PC-9 (cell line): ENCODE results near the gene GGACT. TPM values are rescaled to one million over a fixed set of nuclear protein-coding genes. Genes with fewer than 3 reads are reported as not detected.

Source experiments
- Bru-seq: library from RNA; stranded (reverse); fragments of 400-500 nt; gene quantifications from one replicate; lab custom pipeline; 2021; lab: Mats Ljungman, UMichigan
- BruChase-seq, 2 experiments: library from RNA; stranded (reverse); fragments of 400-500 nt; gene quantifications; one replicate each; lab custom pipeline; 2021; lab: Mats Ljungman, UMichigan
- BruUV-seq: library from RNA; stranded (reverse); fragments of 400-500 nt; replicated peaks from 2 replicates; lab custom pipeline; 2021; lab: Mats Ljungman, UMichigan
- CTCF ChIA-PET: fragments of 300-600 bp; sonication (Branson Sonifier 250); formaldehyde crosslinking; loops from one replicate; lab custom pipeline; 2022; ENCODE audit warnings: antibody characterized with exemption; lab: Charles Lee
- POLR2A ChIA-PET: fragments of 300-600 bp; sonication (Branson Sonifier 250); formaldehyde crosslinking; loops from one replicate; lab custom pipeline; 2022; ENCODE audit warnings: antibody characterized with exemption; ENCODE audit not compliant: unreplicated experiment; lab: Charles Lee
- DNase-seq, 2 experiments: peaks; one replicate each; pipeline versions ENCODE4 v3.0.0 to v3.0.0-alpha.2; 2015 to 2022; ENCODE audit warnings: mixed read lengths in 1 of 2
- H2AFZ ChIP-seq: fragments of 200-600 bp; sonication (generic); 2 replicates; pipeline ENCODE4 v1.8.1; 2017; ENCODE audit warnings: antibody characterized with exemption
- H3F3A ChIP-seq: fragments of 200-600 bp; sonication (generic); 2 replicates; pipeline ENCODE4 v1.8.1; 2017; ENCODE audit warnings: antibody characterized with exemption, mild to moderate bottlenecking, low read depth; ENCODE audit not compliant: insufficient read depth
- H3K27ac ChIP-seq: fragments of 200-600 bp; sonication (generic); 2 replicates; pipeline ENCODE4 v1.6.1; 2016; ENCODE audit warnings: mixed run types
- H3K27me3 ChIP-seq: fragments of 200-600 bp; sonication (generic); 2 replicates; pipeline ENCODE4 v1.6.1; 2016; ENCODE audit warnings: low read depth, mixed run types; ENCODE audit not compliant: insufficient read depth
- H3K36me3 ChIP-seq: fragments of 200-600 bp; sonication (generic); 2 replicates; pipeline ENCODE4 v1.6.1; 2016; ENCODE audit warnings: low read depth, mixed run types
- H3K4me1 ChIP-seq: fragments of 200-600 bp; sonication (generic); replicated peaks from 2 replicates; pipeline ENCODE4 v1.6.1; 2016; ENCODE audit warnings: mixed run types; ENCODE audit not compliant: insufficient read depth
- H3K4me2 ChIP-seq: fragments of 200-600 bp; sonication (generic); 2 replicates; pipeline ENCODE4 v1.6.1; 2017; ENCODE audit warnings: mixed run types
- H3K4me3 ChIP-seq: fragments of 200-600 bp; sonication (generic); 2 replicates; pipeline ENCODE4 v1.6.1; 2016; ENCODE audit warnings: mixed run types
- H3K79me2 ChIP-seq: fragments of 200-600 bp; sonication (generic); 2 replicates; pipeline ENCODE4 v1.6.1; 2017; ENCODE audit warnings: low read depth, mixed run types
- H3K9me2 ChIP-seq: fragments of 200-600 bp; sonication (generic); 2 replicates; pipeline ENCODE4 v1.8.1; 2017; ENCODE audit warnings: mild to moderate bottlenecking; ENCODE audit not compliant: insufficient read depth
- H3K9me3 ChIP-seq: fragments of 200-600 bp; sonication (generic); 2 replicates; pipeline ENCODE4 v1.8.1; 2016; ENCODE audit warnings: low read depth; ENCODE audit not compliant: insufficient read depth
- H4K20me1 ChIP-seq: fragments of 200-600 bp; sonication (generic); 2 replicates; pipeline ENCODE4 v1.8.1; 2017; ENCODE audit not compliant: insufficient read depth
- EZH2 ChIP-seq: fragments of 200-600 bp; sonication (generic); IDR thresholded peaks from 2 replicates; pipeline ENCODE4 v1.8.0; 2017; ENCODE audit warnings: antibody characterized with exemption, low read depth
- intact Hi-C: fragments of 100-400 bp; cut with micrococcal nuclease; formaldehyde crosslinking; loops from one replicate; pipeline ENCODE4 v1.10.0; 2022; ENCODE audit not compliant: unreplicated experiment
- long read RNA-seq: library from polyadenylated mRNA; stranded (forward); transcript quantifications from one replicate; pipeline ENCODE4 v2.0.0, GENCODE V29; 2022
- total RNA-seq: library from RNA; stranded (reverse); gene quantifications from 2 replicates; pipeline ENCODE4 v1.2.3, GENCODE V29; 2021
- TF ChIP-seq, protein P1 (sequence below): fragments of 200-600 bp; sonication (generic); conservative IDR thresholded peaks from 2 replicates; pipeline ENCODE4 v1.6.1; 2017; ENCODE audit warnings: mixed run types, antibody characterized with exemption, mild to moderate bottlenecking, moderate library complexity

GGACT gene
- 4.9 and 5.3 TPM in 2 replicates for total RNA-seq
- Bru-seq, nascent RNA: percentile 40 among the genes with signal in this experiment
- BruChase-seq, experiment 1, labeled RNA remaining after a 2-hour chase: percentile 44 among the genes with signal in this experiment
- BruChase-seq, experiment 2, labeled RNA remaining after a 6-hour chase: percentile 44 among the genes with signal in this experiment
- long read RNA-seq: 0 reads

DNA sequence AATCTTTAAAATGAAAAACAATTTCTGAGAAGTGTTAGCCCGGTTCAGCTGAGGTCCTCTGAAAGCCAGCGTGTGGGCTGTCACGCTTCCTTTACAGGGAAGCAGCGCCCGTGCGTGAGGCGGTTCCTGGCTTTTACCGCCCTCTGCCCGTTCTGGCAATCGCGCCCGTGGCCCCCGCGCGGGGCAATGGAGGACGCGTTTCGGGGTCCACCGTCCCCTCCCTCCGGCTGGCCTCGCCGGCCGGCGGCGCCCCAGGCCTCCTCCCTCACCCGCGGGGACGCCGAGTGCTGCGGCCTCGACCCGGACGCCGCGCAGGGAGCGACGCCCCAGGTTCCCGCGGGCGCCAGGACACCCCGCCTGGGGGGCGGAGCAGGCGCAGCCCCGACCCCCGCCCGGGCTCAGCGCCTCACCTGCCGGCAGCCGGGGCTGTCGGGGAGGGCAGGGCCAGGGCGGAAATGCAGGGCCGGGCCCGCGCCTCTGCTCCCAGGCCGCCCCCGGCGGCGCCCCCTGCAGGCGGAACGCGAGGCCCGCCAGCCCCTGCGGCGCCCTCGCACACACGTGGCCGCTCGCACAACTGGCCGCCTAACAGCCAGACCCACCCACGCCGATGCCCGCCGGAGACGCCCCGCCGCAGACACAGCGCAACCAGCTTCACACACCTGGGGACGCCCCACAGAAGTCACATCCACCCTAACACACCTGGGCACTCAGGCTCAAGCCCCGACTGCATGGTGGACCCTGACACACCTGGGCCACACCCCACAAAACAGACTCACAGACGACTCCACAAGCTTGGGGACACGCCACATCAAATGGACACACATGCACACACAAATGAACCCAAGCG lies at the start of gene GGACT:
Gene GGACT, minus strand, starts transcription at position 459 of the 847 bp plus-strand sequence. CDS start 56,198 bp downstream, outside the sequence.
- ChIA-PET POLR2A (no interaction called here), CTCF (interaction anchor here (0.6 kb wide), 3 partner anchors 540 to 1372 kb away, joined by 3 to 24 read pairs (median 6); no protein-coding TSS in a partner anchor)
- H4K20me1 ChIP-seq: no peaks in the 10 kb centered on the region
- no peak for TF ChIP-seq EZH2
- TF ChIP-seq, protein P1, sequence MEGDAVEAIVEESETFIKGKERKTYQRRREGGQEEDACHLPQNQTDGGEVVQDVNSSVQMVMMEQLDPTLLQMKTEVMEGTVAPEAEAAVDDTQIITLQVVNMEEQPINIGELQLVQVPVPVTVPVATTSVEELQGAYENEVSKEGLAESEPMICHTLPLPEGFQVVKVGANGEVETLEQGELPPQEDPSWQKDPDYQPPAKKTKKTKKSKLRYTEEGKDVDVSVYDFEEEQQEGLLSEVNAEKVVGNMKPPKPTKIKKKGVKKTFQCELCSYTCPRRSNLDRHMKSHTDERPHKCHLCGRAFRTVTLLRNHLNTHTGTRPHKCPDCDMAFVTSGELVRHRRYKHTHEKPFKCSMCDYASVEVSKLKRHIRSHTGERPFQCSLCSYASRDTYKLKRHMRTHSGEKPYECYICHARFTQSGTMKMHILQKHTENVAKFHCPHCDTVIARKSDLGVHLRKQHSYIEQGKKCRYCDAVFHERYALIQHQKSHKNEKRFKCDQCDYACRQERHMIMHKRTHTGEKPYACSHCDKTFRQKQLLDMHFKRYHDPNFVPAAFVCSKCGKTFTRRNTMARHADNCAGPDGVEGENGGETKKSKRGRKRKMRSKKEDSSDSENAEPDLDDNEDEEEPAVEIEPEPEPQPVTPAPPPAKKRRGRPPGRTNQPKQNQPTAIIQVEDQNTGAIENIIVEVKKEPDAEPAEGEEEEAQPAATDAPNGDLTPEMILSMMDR: peak; percentile 69
- H3K36me3 ChIP-seq: no peaks in the 10 kb centered on the region
- no peaks in the 10 kb centered on the region for H3F3A ChIP-seq
- H2AFZ ChIP-seq: peak within 1 kb of the TSS; percentile 97
- H3K9me2 ChIP-seq: no peaks in the 10 kb centered on the region
- peak within 1 kb of the TSS; percentile 72 for H3K4me2 ChIP-seq
- H3K9me3 ChIP-seq: no peaks in the 10 kb centered on the region
- no peaks in the 10 kb centered on the region for H3K79me2 ChIP-seq
- H3K4me3 ChIP-seq: peak within 1 kb of the TSS; percentile 68
- DNase-seq: peak; percentile 41 to 78
- H3K27ac ChIP-seq: no peak within 1 kb of the TSS
- H3K27me3 ChIP-seq: no peaks in the 10 kb centered on the region
- intact Hi-C loops: no loop called here
- no peaks in the 10 kb centered on the region; the same call in 1 of the 2 replicates for H3K4me1 ChIP-seq
- no TSS peak for BruUV-seq

DNA sequence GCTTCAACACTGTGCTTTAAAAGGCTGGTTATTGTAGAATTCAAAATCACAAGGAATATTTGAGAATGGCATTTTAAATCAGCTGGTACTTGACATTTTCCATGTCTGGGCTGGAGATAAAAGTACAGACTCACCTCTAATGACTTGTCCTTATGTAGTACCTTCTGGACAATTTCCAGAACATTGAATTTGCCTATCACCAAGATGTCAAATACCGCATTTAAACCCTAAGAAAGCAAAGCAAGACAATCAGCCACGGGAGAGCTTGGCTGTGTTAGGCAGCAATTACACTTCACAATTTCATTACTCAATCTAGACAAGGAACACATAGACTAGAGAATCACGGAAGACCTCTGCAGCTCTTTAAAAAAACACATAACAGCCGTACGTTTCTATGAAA lies 49.2 kb upstream of the GGACT start:
- no peak overlapping the region for H3K4me3 ChIP-seq
- no peak for DNase-seq
- no peaks in the 10 kb centered on the region for H3K27me3 ChIP-seq
- H3K36me3 ChIP-seq: 0 out of 2 replicates have a peak, but pooled peaks cover 4% of the 10 kb centered on the region
- H3K27ac ChIP-seq: no peak overlapping the region
- H2AFZ ChIP-seq: no peak overlapping the region
- H3K9me2 ChIP-seq: no peaks in the 10 kb centered on the region
- intact Hi-C loops: no loop called here
- TF ChIP-seq EZH2: no peak
- TF ChIP-seq, protein P1: no peak
- CTCF ChIA-PET: no interaction called here
- H3K9me3 ChIP-seq: no peaks in the 10 kb centered on the region
- BruUV-seq: no TSS peak
- no peaks in the 10 kb centered on the region for H3F3A ChIP-seq
- no peaks in the 10 kb centered on the region for H3K4me1 ChIP-seq
- no peaks in the 10 kb centered on the region for H3K79me2 ChIP-seq
- no peak overlapping the region for H3K4me2 ChIP-seq
- no peaks in the 10 kb centered on the region for H4K20me1 ChIP-seq
- POLR2A ChIA-PET: no interaction called here

DNA sequence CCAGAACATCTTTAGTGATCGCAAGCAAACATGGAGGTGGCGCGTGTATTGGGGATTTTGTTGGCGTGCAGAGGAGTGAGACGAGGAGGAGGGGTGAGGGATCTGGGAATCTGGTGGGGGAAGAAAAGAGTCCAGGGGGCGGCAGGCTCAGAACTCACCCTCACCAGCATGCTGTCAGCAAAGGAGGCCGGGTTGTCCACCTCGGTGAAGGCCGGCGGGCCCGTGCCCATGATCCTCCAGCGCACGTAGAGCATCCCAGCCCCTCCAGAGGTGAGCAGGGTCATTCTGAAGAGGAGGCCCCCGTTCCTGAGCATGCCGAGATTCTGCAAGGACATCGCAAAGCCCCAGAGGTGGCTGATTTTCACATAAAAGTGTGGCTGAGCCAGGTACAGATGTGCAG lies 48.8 kb upstream of the GGACT start:
- ChIA-PET CTCF (no interaction called here), POLR2A (no interaction called here)
- Histone ChIP-seq H3K36me3 (0 out of 2 replicates have a peak, but pooled peaks cover 4% of the 10 kb centered on the region), H3K79me2 (no peaks in the 10 kb centered on the region), H4K20me1 (no peaks in the 10 kb centered on the region), H2AFZ (no peak overlapping the region), H3K9me2 (no peaks in the 10 kb centered on the region), H3K4me1 (no peaks in the 10 kb centered on the region), H3K4me3 (no peak overlapping the region), H3K27ac (no peak overlapping the region), H3K4me2 (no peak overlapping the region), H3F3A (no peaks in the 10 kb centered on the region), H3K9me3 (no peaks in the 10 kb centered on the region), H3K27me3 (no peaks in the 10 kb centered on the region)
- TF ChIP-seq EZH2: no peak
- TF ChIP-seq, protein P1: no peak
- no TSS peak for BruUV-seq
- no peak for DNase-seq
- intact Hi-C loops: no loop called here
